ENCODE results near the gene PLEKHM1. TPM values are rescaled to one million over a fixed set of nuclear protein-coding genes. Genes with fewer than 3 reads are reported as not detected.

The PLEKHM1 gene
- polyA plus RNA-seq, 2 of the 4 experiments (the other 2 are of a cell fraction) = 13.4 to 14.8 TPM

DNA sequence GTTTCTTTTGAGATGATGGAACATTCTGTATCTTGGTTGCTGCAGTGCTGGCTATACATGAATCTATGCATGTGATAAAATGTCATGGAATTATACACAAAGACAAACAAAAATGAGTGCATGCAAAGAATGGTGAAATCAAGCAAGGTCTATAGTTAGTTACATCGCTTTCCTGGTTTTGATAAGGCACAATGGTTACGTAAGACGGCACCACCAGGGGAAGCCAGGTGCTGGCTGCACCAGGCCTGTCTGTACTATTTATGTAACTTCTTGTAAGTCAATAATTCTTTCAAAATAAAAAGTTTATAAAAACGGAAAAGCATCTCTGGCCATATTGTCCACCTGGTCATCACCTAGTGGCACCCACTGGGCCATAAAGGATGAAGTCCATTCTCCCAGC, 104.3 kb downstream of the PLEKHM1 start:
- TF ChIP-seq NPAS2 (CRISPR knock-in tag; IDR thresholded peaks at IDR 0.05; ENCODE audit: borderline replicate concordance) = no peak
- no peak for TF ChIP-seq CHD2 (IDR thresholded peaks at IDR 0.05; ENCODE audit: low read length, partially characterized antibody)
- no peak for TF ChIP-seq CBX2 (IDR thresholded peaks at IDR 0.05; ENCODE audit: borderline replicate concordance, low read depth)
- no peak for TF ChIP-seq KDM1A (IDR thresholded peaks at IDR 0.05; ENCODE audit: low read depth)
- TF ChIP-seq NR3C1 (IDR thresholded peaks at IDR 0.05) = no peak
- TF ChIP-seq ZSCAN20 (CRISPR knock-in tag; IDR thresholded peaks at IDR 0.05) = no peak
- no peak for TF ChIP-seq HEYL (CRISPR knock-in tag; IDR thresholded peaks at IDR 0.05)
- 86% methylated on average over 4 of the region's 4 CpGs for WGBS (ENCODE audit: missing lambda C conversion rate)
- H3K9me3 ChIP-seq = no peaks in the 10 kb centered on the region
- no peak overlapping the region for H3K4me2 ChIP-seq
- peak overlapping the region in 1 of 2 experiments; percentile 97; a peak in 3 of 6 replicates for H3K27ac ChIP-seq
- H3K4me3 ChIP-seq = no peak overlapping the region
- no peak for ATAC-seq
- ChIA-PET CTCF (interaction anchor here (0.6 to 25.8 kb wide), 35 partner anchors 11 to 466 kb away, joined by 3 to 1120 read pairs (median 8); partner anchors contain the start of genes ACBD4, FMNL1, MAP3K14 and SPATA32), POLR2A (interaction anchor here (1.1 to 1.6 kb wide), 5 partner anchors 14 to 238 kb away, joined by 3 to 6 read pairs (median 5); partner anchors contain the start of gene HEXIM1)
- no peak for FAIRE-seq
- H3K4me1 ChIP-seq = peaks cover 44% of the 10 kb centered on the region
- DNase-seq (ENCODE audit: low read depth in 1 of 2, low spot score in 1 of 2) = no peak

Small RNA genes lying within 50 kb of the gene (small RNA-seq; reads per million reads assigned to genes)
- gene RF00017 = 0 reads per million in 6 experiments

Other genes with a start within 250 kb of the PLEKHM1 start
- 0.05 and 0.08 TPM in 2 replicates for gene SPATA32, start 228.6 kb downstream of the PLEKHM1 start, polyA plus RNA-seq (2011; rRNA removed)
- 0.09 to 0.25 TPM (median 0.21 TPM) in 3 replicates for gene SPATA32, start 228.6 kb downstream of the PLEKHM1 start, polyA plus RNA-seq (2017; fragmentation: RNase III; extraction: RNeasy Plus Mini Kit Qiagen cat#74134 plus additional on column Dnase treatment)
- gene MAP3K14, start 173.7 kb downstream of the PLEKHM1 start, polyA plus RNA-seq (2011; rRNA removed) = 9.1 and 10.9 TPM in 2 replicates
- gene MAP3K14, start 173.7 kb downstream of the PLEKHM1 start, polyA plus RNA-seq (2017; fragmentation: RNase III; extraction: RNeasy Plus Mini Kit Qiagen cat#74134 plus additional on column Dnase treatment) = 30.7 to 53.6 TPM (median 34.5 TPM) in 3 replicates
- gene ARHGAP27, start 57.9 kb downstream of the PLEKHM1 start, polyA plus RNA-seq (2011; rRNA removed) = 7.7 and 10.0 TPM in 2 replicates
- gene ARHGAP27, start 57.9 kb downstream of the PLEKHM1 start, polyA plus RNA-seq (2017; fragmentation: RNase III; extraction: RNeasy Plus Mini Kit Qiagen cat#74134 plus additional on column Dnase treatment) = 15.2 to 16.4 TPM (median 15.7 TPM) in 3 replicates